Type B pancreatic cell (in vitro differentiated cells): ENCODE measurements around the gene MSL2. TPM values are rescaled to one million over a fixed set of nuclear protein-coding genes. Genes with fewer than 3 reads are reported as not detected.
"Not testable (repeated sequence)": the region's sequence is repeated elsewhere in the genome, so short reads cannot be mapped to it uniquely, and the experiment has no call there.

Experiments
- DNase-seq: peaks from one replicate; pipeline ENCODE4 v3.0.0; 2021; ENCODE audit warnings: mixed read lengths; ENCODE audit not compliant: unreplicated experiment; ENCODE audit errors: extremely low spot score
- H3K27ac Mint-ChIP-seq: 2 replicates; pipeline ENCODE4 v1.8.0; 2021; ENCODE audit warnings: mild to moderate bottlenecking, mixed read lengths
- H3K27me3 Mint-ChIP-seq: 2 replicates; pipeline ENCODE4 v1.8.0; 2021; ENCODE audit warnings: mixed read lengths
- H3K36me3 Mint-ChIP-seq: 2 replicates; pipeline ENCODE4 v1.8.0; 2021; ENCODE audit warnings: mixed read lengths
- H3K4me1 Mint-ChIP-seq: one replicate; pipeline ENCODE4 v1.8.0; 2021; ENCODE audit warnings: mixed read lengths; ENCODE audit not compliant: unreplicated experiment
- H3K4me3 Mint-ChIP-seq: 2 replicates; pipeline ENCODE4 v1.8.0; 2021; ENCODE audit warnings: mild to moderate bottlenecking, mixed read lengths
- H3K9me3 Mint-ChIP-seq: 2 replicates; pipeline ENCODE4 v1.8.0; 2021; ENCODE audit warnings: mixed read lengths
- CTCF ChIP-seq: fragments of 200-600 bp; sonication (generic); conservative IDR thresholded peaks from 2 replicates; pipeline ENCODE4 v1.5.0; 2021; ENCODE audit warnings: antibody characterized with exemption, mild to moderate bottlenecking
- total RNA-seq: library from RNA; stranded (reverse); gene quantifications from 2 replicates; pipeline ENCODE4 v1.2.1, GENCODE V29; 2021; ENCODE audit warnings: low replicate concordance

MSL2 gene
- total RNA-seq, 1 donor from 2014 or later: 38.4 TPM

GRCh38 chr3:136236109-136236508, 40.0 kb upstream of the MSL2 start:
- Mint-ChIP-seq H3K9me3 (no peaks in the 10 kb centered on the region), H3K4me3 (no peak overlapping the region), H3K27me3 (peaks cover 3% of the 10 kb centered on the region), H3K4me1 (no peaks in the 10 kb centered on the region), H3K36me3 (no peaks in the 10 kb centered on the region), H3K27ac (no peak overlapping the region)
- no peak for DNase-seq
- TF ChIP-seq CTCF: no peak

GRCh38 chr3:136235545-136235944, 39.4 kb upstream of the MSL2 start:
- no peak for TF ChIP-seq CTCF
- Mint-ChIP-seq H3K9me3 (no peaks in the 10 kb centered on the region), H3K4me1 (no peaks in the 10 kb centered on the region), H3K27ac (no peak overlapping the region), H3K4me3 (no peak overlapping the region), H3K27me3 (peaks cover 3% of the 10 kb centered on the region), H3K36me3 (no peaks in the 10 kb centered on the region)
- DNase-seq: no peak

GRCh38 chr3:136232413-136232812, 36.3 kb upstream of the MSL2 start:
- Mint-ChIP-seq H3K4me1 (no peaks in the 10 kb centered on the region), H3K27me3 (no peaks in the 10 kb centered on the region), H3K9me3 (no peaks in the 10 kb centered on the region)

GRCh38 chr3:136222746-136223145, 26.6 kb upstream of the MSL2 start:
- H3K4me1 Mint-ChIP-seq, H3K9me3 Mint-ChIP-seq, H3K27me3 Mint-ChIP-seq, H3K27ac Mint-ChIP-seq, H3K4me3 Mint-ChIP-seq, H3K36me3 Mint-ChIP-seq, DNase-seq: not testable (repeated sequence)

More at GRCh38 chr3:136232413-136232812, 36.3 kb upstream of the MSL2 start:
- no peak overlapping the region for H3K4me3 Mint-ChIP-seq
- no peak for DNase-seq
- no peak overlapping the region for H3K27ac Mint-ChIP-seq
- TF ChIP-seq CTCF: no peak
- H3K36me3 Mint-ChIP-seq: no peaks in the 10 kb centered on the region

GRCh38 chr3:136211547-136211946, 15.4 kb upstream of the MSL2 start:
- Mint-ChIP-seq H3K4me3 (no peak overlapping the region), H3K36me3 (no peaks in the 10 kb centered on the region), H3K27me3 (no peaks in the 10 kb centered on the region), H3K9me3 (no peaks in the 10 kb centered on the region), H3K27ac (no peak overlapping the region), H3K4me1 (no peaks in the 10 kb centered on the region)
- no peak for TF ChIP-seq CTCF
- DNase-seq: no peak

GRCh38 chr3:136209921-136210320, 13.8 kb upstream of the MSL2 start:
- TF ChIP-seq CTCF: no peak
- Mint-ChIP-seq H3K4me3 (no peak overlapping the region), H3K36me3 (no peaks in the 10 kb centered on the region), H3K27ac (no peak overlapping the region), H3K4me1 (no peaks in the 10 kb centered on the region), H3K9me3 (no peaks in the 10 kb centered on the region), H3K27me3 (no peaks in the 10 kb centered on the region)
- no peak for DNase-seq
